K562 (cell line): ENCODE data around the gene SLC1A4. TPM values are rescaled to one million over a fixed set of nuclear protein-coding genes. Genes with fewer than 3 reads are reported as not detected.
A peak's percentile ranks its signal among the peaks of the same experiment; 100 is the strongest.

Experiments
- BCLAF1 ChIP-seq, 2 experiments: fragments of 450-650 bp in 1 of 2; IDR thresholded peaks; 2 replicates each; pipeline ENCODE4 v1.6.1; 2011 to 2017; ENCODE audit warnings: low read depth in 2 of 2, antibody characterized with exemption in 1 of 2, borderline replicate concordance in 1 of 2, low read length in 1 of 2, mild to moderate bottlenecking in 1 of 2, mixed read lengths in 1 of 2; ENCODE audit not compliant: control insufficient read depth in 1 of 2
- BDP1 ChIP-seq: IDR thresholded peaks from 3 replicates; pipeline ENCODE4 v1.6.1; 2011; ENCODE audit not compliant: insufficient read length, insufficient read depth
- NFIC ChIP-seq: fragments of 450-650 bp; IDR thresholded peaks from 2 replicates; pipeline ENCODE4 v1.6.1; 2017; ENCODE audit warnings: mild to moderate bottlenecking, inconsistent platforms
- RBM25 ChIP-seq: fragments of 200-400 bp; formaldehyde crosslinking; IDR thresholded peaks from 2 replicates; pipeline ENCODE4 v1.6.1; 2018; ENCODE audit warnings: low read length, low read depth, moderate library complexity; ENCODE audit not compliant: severe bottlenecking
- THRB ChIP-seq: fragments of 450-650 bp; formaldehyde crosslinking; conservative IDR thresholded peaks from 2 replicates; pipeline ENCODE4 v1.4.0; 2022; ENCODE audit warnings: mild to moderate bottlenecking, missing genetic modification characterization
- ZNF143 ChIP-seq: sonication (generic); formaldehyde crosslinking; IDR thresholded peaks from 2 replicates; pipeline ENCODE4 v1.9.0; 2022; ENCODE audit warnings: mild to moderate bottlenecking, missing genetic modification reagents
- polyA plus RNA-seq, 8 experiments: library from polyadenylated mRNA; depleted of rRNA in 4 of 8; stranded (reverse) in 5 of 8; unstranded in 3 of 8; fragments of >200 nt; fragmentation: Nextera tagmentation in 2 of 8; fragmentation: Illumina TruSeq in 1 of 8; extraction: Ambion mirVana in 2 of 8; extraction: Trizol in 1 of 8; gene quantifications; 2 replicates each; pipeline versions ENCODE4 v1.2.1 to v1.2.3, GENCODE V29; 2011 to 2014; ENCODE audit warnings: inconsistent platforms in 1 of 8, missing spikeins in 1 of 8
- total RNA-seq, 7 experiments: library from RNA; depleted of rRNA in 6 of 7; stranded (reverse); fragments of >200 nt in 6 of 7; fragmentation: Illumina TruSeq in 2 of 7; extraction: Trizol in 2 of 7; gene quantifications; 2 replicates each; pipeline versions ENCODE4 v1.2.1 to v1.2.3, GENCODE V29; 2011 to 2021; ENCODE audit warnings: low replicate concordance in 1 of 7
- TF ChIP-seq, protein P1 (sequence below): fragments of 200-600 bp; sonication (generic); IDR thresholded peaks from one replicate; pipeline ENCODE4 v1.6.1; 2012; ENCODE audit warnings: mild to moderate bottlenecking, low read depth, low read length, inconsistent platforms
- TF ChIP-seq, protein P2 (sequence below): fragments of 450-650 bp; IDR thresholded peaks from one replicate; pipeline ENCODE4 v1.6.1; 2018; ENCODE audit warnings: mild to moderate bottlenecking, moderate library complexity; ENCODE audit not compliant: partially characterized antibody

SLC1A4 gene
- total and polyA plus RNA-seq, 9 of the 15 experiments (the other 6 are each of a cell fraction or from before 2014, with no cell fraction given) = 4.4 to 24.0 (median 10.9) TPM

- no peak for TF ChIP-seq BCLAF1 (IDR thresholded peaks at IDR 0.05; ENCODE audit: borderline replicate concordance in 1 of 2, control insufficient read depth in 1 of 2, low read depth in 2 of 2, low read length in 1 of 2)
- peak; percentile 37; the same call in 1 of the 2 replicates for TF ChIP-seq NFIC
- TF ChIP-seq ZNF143 = peak; percentile 53; the same call in 1 of the 2 replicates
- TF ChIP-seq, protein P1, sequence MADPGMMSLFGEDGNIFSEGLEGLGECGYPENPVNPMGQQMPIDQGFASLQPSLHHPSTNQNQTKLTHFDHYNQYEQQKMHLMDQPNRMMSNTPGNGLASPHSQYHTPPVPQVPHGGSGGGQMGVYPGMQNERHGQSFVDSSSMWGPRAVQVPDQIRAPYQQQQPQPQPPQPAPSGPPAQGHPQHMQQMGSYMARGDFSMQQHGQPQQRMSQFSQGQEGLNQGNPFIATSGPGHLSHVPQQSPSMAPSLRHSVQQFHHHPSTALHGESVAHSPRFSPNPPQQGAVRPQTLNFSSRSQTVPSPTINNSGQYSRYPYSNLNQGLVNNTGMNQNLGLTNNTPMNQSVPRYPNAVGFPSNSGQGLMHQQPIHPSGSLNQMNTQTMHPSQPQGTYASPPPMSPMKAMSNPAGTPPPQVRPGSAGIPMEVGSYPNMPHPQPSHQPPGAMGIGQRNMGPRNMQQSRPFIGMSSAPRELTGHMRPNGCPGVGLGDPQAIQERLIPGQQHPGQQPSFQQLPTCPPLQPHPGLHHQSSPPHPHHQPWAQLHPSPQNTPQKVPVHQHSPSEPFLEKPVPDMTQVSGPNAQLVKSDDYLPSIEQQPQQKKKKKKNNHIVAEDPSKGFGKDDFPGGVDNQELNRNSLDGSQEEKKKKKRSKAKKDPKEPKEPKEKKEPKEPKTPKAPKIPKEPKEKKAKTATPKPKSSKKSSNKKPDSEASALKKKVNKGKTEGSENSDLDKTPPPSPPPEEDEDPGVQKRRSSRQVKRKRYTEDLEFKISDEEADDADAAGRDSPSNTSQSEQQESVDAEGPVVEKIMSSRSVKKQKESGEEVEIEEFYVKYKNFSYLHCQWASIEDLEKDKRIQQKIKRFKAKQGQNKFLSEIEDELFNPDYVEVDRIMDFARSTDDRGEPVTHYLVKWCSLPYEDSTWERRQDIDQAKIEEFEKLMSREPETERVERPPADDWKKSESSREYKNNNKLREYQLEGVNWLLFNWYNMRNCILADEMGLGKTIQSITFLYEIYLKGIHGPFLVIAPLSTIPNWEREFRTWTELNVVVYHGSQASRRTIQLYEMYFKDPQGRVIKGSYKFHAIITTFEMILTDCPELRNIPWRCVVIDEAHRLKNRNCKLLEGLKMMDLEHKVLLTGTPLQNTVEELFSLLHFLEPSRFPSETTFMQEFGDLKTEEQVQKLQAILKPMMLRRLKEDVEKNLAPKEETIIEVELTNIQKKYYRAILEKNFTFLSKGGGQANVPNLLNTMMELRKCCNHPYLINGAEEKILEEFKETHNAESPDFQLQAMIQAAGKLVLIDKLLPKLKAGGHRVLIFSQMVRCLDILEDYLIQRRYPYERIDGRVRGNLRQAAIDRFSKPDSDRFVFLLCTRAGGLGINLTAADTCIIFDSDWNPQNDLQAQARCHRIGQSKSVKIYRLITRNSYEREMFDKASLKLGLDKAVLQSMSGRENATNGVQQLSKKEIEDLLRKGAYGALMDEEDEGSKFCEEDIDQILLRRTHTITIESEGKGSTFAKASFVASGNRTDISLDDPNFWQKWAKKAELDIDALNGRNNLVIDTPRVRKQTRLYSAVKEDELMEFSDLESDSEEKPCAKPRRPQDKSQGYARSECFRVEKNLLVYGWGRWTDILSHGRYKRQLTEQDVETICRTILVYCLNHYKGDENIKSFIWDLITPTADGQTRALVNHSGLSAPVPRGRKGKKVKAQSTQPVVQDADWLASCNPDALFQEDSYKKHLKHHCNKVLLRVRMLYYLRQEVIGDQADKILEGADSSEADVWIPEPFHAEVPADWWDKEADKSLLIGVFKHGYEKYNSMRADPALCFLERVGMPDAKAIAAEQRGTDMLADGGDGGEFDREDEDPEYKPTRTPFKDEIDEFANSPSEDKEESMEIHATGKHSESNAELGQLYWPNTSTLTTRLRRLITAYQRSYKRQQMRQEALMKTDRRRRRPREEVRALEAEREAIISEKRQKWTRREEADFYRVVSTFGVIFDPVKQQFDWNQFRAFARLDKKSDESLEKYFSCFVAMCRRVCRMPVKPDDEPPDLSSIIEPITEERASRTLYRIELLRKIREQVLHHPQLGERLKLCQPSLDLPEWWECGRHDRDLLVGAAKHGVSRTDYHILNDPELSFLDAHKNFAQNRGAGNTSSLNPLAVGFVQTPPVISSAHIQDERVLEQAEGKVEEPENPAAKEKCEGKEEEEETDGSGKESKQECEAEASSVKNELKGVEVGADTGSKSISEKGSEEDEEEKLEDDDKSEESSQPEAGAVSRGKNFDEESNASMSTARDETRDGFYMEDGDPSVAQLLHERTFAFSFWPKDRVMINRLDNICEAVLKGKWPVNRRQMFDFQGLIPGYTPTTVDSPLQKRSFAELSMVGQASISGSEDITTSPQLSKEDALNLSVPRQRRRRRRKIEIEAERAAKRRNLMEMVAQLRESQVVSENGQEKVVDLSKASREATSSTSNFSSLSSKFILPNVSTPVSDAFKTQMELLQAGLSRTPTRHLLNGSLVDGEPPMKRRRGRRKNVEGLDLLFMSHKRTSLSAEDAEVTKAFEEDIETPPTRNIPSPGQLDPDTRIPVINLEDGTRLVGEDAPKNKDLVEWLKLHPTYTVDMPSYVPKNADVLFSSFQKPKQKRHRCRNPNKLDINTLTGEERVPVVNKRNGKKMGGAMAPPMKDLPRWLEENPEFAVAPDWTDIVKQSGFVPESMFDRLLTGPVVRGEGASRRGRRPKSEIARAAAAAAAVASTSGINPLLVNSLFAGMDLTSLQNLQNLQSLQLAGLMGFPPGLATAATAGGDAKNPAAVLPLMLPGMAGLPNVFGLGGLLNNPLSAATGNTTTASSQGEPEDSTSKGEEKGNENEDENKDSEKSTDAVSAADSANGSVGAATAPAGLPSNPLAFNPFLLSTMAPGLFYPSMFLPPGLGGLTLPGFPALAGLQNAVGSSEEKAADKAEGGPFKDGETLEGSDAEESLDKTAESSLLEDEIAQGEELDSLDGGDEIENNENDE = no peak
- no peak for TF ChIP-seq RBM25
- TF ChIP-seq BDP1 = no peak
- TF ChIP-seq THRB (CRISPR knock-in tag) = no peak
- TF ChIP-seq, protein P2, sequence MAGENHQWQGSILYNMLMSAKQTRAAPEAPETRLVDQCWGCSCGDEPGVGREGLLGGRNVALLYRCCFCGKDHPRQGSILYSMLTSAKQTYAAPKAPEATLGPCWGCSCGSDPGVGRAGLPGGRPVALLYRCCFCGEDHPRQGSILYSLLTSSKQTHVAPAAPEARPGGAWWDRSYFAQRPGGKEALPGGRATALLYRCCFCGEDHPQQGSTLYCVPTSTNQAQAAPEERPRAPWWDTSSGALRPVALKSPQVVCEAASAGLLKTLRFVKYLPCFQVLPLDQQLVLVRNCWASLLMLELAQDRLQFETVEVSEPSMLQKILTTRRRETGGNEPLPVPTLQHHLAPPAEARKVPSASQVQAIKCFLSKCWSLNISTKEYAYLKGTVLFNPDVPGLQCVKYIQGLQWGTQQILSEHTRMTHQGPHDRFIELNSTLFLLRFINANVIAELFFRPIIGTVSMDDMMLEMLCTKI = no peak
Measured at GRCh38 chr2:64988420-64989125, 626 bp upstream of the SLC1A4 start (continued).
